HG03558 (cell line): ENCODE measurements around the gene CCR6.

Experiments
- ATAC-seq: cut with Tn5 transposase; IDR thresholded peaks from one replicate; pipeline ENCODE4 v1.9.1; 2021; ENCODE audit warnings: moderate number of reproducible peaks; ENCODE audit not compliant: unreplicated experiment; ENCODE audit errors: extremely low read depth

Gene CCR6

GRCh38 chr6:167118839-167119238 is 4.1 kb upstream of the CCR6 start:
- ATAC-seq, result no peak

- no peak for ATAC-seq
Observed at GRCh38 chr6:167119670-167120582, 3.0 kb upstream of the CCR6 start.

GRCh38 chr6:167120583-167120903 is 2.4 kb upstream of the CCR6 start:
- ATAC-seq, result no peak

GRCh38 chr6:167121335-167121841 is 1.5 kb upstream of the CCR6 start:
- no peak for ATAC-seq

GRCh38 chr6:167122041-167122826 is 662 bp upstream of the CCR6 start:
- no peak for ATAC-seq

- ATAC-seq, result no peak
Observed at GRCh38 chr6:167124753-167125152, 1.9 kb downstream of the CCR6 start.

GRCh38 chr6:167125410-167125809 is 2.5 kb downstream of the CCR6 start:
- ATAC-seq, result no peak

GRCh38 chr6:167125855-167126349 is 3.0 kb downstream of the CCR6 start:
- ATAC-seq, result no peak

- no peak for ATAC-seq
Observed at GRCh38 chr6:167127785-167128531, 5.1 kb downstream of the CCR6 start.

GRCh38 chr6:167129159-167129558 is 6.3 kb downstream of the CCR6 start:
- no peak for ATAC-seq

- no peak for ATAC-seq
Observed at GRCh38 chr6:167129562-167129961, 6.7 kb downstream of the CCR6 start.

GRCh38 chr6:167130008-167130677 is 7.2 kb downstream of the CCR6 start:
- no peak for ATAC-seq

GRCh38 chr6:167130712-167131684 is 8.1 kb downstream of the CCR6 start:
- no peak for ATAC-seq

GRCh38 chr6:167134448-167135328 is 11.8 kb downstream of the CCR6 start:
- no peak for ATAC-seq

GRCh38 chr6:167136376-167136775 is 13.5 kb downstream of the CCR6 start:
- no peak for ATAC-seq

GRCh38 chr6:167137081-167137480 is 14.2 kb downstream of the CCR6 start:
- ATAC-seq, result no peak

- ATAC-seq, result no peak
Observed at GRCh38 chr6:167137881-167138280, 15.0 kb downstream of the CCR6 start.

- no peak for ATAC-seq
Observed at GRCh38 chr6:167139761-167140160, 16.9 kb downstream of the CCR6 start.
